HFF-Myc (cell line): ENCODE measurements around the gene KIAA0586.

Source experiments
- DNase-seq: peaks from one replicate; pipeline ENCODE4 v3.0.0-alpha.2; 2011; ENCODE audit warnings: low read depth; ENCODE audit errors: extremely low read depth
- H3K4me3 ChIP-seq: replicated peaks from 2 replicates; pipeline ENCODE4 v1.5.1; 2011; ENCODE audit warnings: low read depth, mild to moderate bottlenecking, control low read depth, low read length
- CTCF ChIP-seq: IDR thresholded peaks from 2 replicates; pipeline ENCODE4 v1.5.1; 2012; ENCODE audit warnings: mild to moderate bottlenecking, low read depth, low read length, control low read depth; ENCODE audit errors: missing control alignments

KIAA0586 gene

GRCh38 chr14:58599707-58600106 is 172.2 kb downstream of the KIAA0586 start:
- H3K4me3 ChIP-seq = no peak overlapping the region
- no peak for TF ChIP-seq CTCF
- no peak for DNase-seq
